GM19468 (cell line): Measurements from ENCODE around the gene ERCC3.
"Not testable (repeated sequence)": the region's sequence is repeated elsewhere in the genome, so short reads cannot be mapped to it uniquely, and the experiment has no call there.

ENCODE experiments used
- ATAC-seq: cut with Tn5 transposase; IDR thresholded peaks from one replicate; pipeline ENCODE4 v1.9.1; 2021; ENCODE audit warnings: mild to moderate bottlenecking, moderate library complexity, moderate number of reproducible peaks; ENCODE audit not compliant: unreplicated experiment; ENCODE audit errors: extremely low read depth

ERCC3 gene

DNA sequence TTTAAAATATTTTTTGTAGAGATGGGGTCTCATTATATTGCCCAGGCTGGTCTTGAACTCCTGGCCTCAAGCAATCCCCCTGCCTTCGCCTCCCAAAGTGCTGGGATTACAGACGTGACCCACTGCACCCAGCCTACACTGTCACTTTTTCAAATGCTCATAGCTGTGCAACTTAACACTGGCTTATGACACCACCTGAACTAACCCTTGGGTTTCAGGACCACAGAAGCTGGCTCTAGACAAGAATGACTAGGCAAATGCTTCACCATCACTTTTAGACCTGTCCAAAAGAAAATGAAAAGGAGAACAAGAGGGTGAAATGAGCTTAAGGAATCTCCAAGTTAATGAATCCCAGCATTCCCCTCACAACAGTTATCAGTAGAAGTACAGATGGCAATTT, 13.3 kb downstream of the ERCC3 start:
- no peak for ATAC-seq

DNA sequence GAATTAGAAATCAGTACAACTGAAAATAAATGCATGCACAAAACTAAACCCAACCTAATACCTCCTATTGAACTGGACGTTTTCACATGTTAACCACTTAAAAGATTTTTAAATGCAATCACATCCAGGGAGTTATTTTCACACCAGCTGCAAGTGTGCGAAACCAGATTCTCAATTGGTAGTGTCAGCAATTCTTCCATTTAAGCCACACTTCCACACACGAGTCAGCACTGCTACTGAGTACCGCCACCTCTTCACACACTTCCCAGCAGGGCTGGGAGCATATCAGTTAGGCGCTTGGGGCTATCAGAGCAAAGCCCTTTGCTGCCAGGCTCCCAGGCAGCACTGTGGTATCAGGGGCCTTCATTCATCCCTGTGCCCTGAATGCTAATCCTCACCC, 14.2 kb downstream of the ERCC3 start:
- ATAC-seq = no peak

DNA sequence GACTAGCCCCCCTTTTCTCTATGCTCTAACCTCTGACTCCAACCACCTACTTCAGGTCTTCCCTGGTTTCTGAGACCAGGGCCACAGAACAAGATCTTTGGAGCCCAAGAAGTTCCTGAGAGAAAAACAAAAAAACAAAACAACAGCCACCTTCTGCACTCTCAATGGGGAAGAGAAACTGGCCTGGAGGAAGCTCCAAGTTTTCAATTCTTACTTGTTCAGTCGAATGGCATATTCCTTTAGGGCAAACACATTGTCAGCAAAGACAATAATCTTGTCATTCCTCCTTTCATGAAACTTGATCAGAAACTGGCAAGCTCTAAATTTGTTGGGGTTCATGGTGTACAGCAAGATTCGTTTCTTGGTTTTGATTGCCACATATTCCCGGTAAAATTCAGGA, 15.0 kb downstream of the ERCC3 start:
- no peak for ATAC-seq

DNA sequence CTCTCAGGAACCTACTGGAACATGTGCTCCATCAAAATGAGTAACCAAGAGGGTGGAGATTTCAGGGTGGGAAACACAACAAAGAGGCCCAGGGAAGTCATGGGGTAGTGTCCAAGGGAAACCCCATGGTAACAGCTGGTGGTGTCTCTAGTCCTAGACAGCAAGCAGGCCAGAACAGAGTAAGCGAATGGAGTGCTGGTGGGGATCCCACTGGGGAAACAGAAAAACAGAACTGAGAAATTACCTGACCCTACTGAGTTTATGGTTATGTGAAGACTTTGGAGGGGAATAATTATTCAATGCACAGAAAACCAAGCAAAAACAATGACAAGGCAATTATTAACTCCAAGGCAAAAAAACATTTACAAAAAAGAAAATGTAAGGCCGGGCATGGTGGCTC, 16.9 kb downstream of the ERCC3 start:
- peak; percentile 37 for ATAC-seq

DNA sequence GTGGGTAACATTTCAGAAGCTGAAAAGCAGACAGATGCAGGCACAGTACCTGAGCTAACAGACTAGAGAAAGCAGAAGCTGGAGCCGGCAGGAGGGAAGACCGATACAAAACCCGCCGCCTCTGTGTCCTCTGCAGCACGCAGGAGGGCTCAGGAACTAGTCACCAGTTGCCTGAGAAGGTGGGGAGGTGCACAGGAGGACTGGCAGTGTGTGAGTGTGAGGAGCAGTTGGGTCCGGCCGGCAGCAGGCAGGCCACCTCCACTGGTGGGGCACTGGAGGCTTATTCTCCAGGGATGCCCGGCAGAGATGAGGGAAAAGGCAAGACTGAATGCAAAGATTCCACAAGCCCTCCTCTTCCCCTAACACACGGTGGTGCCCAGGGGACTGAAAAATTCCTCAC, 18.2 kb downstream of the ERCC3 start:
- ATAC-seq = no peak

DNA sequence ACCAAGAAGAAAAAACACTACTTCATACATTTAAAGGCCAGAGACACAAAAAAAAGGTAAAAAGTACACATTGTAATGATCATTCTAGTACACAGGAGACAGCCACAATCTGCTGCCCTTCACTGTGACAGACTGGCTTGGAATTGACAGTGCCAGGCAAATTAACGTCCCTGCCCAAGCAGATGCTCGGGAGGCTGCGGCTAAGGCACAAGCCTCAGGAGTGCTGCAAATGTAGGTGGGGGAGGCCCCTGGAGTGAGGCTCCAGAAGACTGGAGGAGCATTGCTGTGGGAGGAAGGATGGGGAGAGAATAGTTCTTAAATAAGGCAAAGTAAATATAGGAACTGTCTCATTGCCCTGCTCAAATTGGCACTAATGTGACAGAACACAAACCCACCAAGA, 18.6 kb downstream of the ERCC3 start:
- no peak for ATAC-seq

DNA sequence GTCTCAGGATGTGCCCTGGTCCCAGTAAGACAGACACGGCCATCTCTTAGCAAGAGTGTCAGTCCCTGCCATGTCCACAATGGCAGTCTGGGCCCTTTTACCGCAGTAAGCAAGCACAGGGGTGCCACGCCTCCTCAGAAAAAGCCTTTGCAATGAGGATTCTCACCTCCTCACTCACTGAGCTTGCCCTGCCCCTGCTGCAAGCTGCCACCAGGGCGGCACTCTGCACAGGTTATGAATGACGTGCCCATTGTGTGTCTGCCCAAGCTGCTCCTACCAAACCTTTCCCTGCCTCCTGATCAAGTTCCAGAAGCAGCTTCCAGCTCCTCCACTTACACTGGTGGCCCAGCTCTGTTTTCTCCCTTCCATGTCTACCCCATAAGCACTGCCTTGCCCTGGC, 23.3 kb downstream of the ERCC3 start:
- no peak for ATAC-seq

DNA sequence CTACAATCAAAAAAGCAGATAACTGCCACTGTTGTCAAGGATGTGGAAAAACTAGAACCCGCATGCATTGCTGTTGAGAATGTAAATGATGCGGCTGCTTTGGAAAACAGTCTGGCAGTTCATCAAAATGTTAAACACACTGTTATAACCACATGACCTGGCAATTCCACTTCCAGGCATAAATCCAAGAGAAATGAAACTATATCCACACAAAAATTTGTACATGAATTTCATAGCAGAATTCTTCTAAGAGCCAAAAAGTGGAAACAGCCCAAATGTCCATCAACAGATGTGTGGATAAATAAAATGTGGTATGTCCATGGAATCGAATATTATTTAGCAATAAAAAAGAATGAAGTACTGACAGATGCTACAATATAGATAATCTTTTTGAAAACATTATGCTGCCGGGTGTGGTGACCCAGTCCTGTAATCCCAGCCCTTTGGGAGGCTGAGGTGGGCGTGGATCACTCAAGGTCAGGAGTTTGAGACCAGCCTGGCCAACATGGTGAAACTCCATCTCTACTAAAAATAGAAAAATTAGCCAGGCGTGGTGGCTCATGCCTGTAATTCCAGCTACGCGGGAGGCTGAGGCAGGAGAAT, 32.0 kb downstream of the ERCC3 start:
- ATAC-seq = no peak

DNA sequence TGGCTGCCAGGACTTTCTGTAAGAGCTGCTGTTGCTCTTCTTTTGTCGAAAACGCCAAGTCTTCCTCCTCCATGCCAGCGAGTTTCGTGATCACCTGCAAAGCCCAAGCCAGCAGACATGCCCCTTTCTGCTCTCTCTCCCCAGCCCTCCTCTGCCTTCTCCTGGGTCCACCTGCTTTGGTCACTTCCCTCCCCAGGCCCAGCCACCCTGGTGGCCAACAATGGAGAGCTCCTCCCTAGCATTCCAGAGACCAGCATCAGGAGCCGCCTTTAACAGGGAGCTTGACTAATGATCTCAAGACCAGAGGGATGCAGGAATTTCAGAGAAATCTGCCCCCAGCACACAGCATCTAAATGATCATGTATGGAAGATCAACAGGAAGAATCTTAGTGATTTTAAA, 34.6 kb downstream of the ERCC3 start:
- no peak for ATAC-seq

DNA sequence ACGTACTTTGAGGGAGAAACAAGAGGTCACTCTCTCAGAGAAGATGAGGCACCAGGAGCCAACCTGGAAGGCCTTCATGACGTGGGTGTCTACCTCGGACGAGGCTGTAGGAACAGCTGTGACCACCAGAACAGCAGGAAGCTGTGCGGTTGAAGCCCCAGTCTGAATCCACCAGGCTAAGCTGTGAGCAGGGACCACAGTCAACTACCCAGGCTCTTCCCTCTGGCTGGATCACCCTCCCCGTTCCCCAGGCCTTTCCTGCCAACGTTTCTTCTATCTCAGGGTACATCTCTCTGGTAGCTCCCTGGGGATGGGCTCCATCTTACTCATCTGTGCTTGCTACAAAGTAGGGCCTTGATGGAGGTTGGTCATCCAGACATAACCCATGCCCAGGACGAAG, 37.1 kb downstream of the ERCC3 start:
- no peak for ATAC-seq

DNA sequence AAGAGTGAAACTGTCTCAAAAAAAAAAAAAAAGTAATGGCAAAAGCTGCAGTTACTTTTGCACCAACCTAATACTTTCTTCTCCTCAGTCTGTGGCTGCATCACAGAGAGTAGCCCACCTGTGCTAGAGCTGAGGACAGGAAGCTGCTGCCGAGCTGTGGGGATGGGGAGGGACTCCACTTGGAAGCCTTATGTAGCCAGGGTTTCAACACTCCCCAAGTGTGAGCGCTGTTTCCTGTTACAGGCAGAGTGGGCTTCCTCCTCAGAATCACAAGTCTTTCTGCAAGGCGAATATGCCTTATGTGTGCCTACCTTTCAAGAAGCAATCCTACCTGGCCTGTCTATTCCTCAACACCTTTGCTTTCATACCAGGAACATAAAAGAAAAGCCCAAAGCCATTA, 37.6 kb downstream of the ERCC3 start:
- ATAC-seq = no peak

DNA sequence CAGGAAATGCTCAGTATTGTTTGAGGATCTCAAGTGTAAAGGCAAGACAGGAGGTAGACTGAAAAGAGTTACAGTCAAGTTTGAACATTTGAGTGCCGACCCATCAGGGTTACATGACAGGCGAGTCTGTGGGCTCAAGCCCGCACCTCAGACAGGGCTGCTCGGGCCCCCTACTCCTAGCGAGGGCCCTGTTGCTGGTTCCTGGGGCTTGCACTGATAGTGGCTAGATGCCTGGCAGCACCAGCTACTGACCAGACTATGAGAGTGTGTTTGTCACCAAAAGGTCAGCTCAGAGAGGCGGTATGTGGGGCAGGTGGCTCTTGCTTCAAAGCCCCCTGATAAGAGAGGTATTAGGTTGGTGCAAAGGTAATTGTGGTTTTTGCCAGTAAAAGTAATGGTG, 38.2 kb downstream of the ERCC3 start:
- no peak for ATAC-seq

DNA sequence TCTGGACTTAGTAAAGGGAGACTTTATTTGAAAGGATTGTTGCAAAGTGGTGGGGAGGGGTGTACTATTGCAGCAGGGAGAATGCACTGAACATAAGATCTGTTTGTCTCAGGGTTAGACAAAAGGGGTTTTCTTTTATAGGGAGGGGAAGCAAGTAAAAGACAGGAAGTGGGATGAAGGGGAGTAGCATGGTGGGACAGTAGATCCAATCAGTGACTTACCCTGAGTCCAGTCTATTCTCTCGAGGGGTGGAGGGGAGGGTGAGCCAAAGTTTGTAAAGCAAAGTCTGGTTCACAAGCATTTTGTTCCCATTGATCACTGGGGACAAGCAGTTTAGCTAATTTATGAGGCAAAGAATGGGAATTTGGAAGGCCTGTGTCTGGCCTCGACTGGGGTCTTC, 38.8 kb downstream of the ERCC3 start:
- ATAC-seq = no peak

DNA sequence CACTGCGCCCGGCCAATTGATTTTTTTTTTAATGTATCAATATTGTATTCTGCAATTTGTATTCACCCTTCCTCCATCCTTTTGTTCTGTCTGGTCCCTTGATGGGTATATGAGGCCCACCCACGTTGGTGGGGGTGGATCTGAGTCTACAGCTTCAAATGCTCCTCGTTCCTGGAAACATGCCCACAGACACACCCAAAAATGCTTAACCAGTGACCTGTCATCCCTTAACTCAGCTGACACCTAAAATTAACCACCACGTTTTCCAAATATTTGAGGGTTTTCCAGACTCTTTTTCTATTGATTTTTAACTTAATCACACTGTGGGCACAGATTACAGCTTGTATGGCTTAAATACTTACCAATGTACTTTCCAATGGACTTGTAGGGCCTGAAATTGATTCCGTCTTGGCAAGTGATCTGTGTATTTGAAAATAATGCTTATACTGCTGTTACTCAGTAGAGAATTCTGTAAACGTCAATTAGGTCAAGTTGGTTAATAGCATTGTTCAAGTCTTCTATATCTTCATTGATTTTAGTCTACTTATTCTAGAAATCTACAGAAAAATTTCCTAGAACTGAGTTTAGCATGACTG, 39.5 kb downstream of the ERCC3 start:
- no peak for ATAC-seq

DNA sequence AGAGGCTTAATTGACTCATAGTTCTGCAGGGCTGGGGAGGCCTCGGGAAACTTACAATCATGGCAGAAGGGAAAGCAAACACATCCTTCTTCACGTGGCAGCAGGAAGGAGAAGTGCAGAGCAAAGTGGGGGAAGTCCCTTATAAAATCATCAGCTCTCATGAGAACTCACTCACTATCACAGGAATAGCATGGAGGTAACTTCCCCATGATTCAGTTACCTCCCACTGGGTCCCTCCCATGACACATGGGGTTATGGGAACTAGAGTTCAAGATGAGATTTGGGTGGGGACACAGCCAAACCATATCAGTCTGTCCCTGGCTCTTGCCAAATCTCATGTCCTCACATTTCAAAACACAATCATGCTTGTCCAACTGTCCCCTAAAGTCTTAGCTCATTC, 52.8 kb downstream of the ERCC3 start:
- ATAC-seq = not testable (repeated sequence)

DNA sequence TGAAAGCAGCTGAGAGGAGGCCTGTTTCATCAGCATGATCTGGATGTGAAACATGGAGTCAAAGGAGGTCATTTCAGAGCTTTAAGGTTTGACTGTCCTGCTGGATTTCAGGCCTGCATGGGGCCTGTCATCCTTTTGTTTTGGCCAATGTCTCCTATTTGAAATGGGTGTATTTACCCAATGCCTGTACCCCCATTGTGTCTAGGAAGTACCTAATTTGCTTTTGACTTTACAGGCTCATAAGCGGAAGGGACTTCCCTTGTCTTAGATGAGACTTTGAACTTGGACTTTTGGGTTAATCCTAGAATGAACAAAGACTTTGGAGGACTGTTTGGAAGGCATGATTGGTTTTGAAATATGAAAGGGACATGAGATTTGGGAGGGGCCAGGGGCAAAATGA, 54.5 kb downstream of the ERCC3 start:
- ATAC-seq = no peak

DNA sequence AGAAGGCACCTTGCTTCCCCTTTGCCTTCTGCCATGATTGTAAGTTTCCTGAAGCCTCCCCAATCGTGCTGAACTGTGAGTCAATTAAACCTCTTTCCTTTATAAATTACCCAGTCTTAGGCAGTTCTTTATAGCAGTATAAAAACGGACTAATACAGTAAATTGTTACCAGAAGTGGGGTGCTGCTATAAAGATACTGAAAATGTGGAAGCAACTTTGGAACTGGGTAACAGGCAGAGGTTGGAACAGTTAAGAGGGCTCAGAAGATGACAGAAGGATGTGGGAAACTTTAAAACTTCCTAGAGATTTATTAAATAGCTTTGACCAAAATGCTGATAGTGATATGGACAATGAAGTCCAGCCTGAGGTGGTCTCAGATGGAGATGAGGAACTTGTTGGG, 56.2 kb downstream of the ERCC3 start:
- ATAC-seq = not testable (repeated sequence)

DNA sequence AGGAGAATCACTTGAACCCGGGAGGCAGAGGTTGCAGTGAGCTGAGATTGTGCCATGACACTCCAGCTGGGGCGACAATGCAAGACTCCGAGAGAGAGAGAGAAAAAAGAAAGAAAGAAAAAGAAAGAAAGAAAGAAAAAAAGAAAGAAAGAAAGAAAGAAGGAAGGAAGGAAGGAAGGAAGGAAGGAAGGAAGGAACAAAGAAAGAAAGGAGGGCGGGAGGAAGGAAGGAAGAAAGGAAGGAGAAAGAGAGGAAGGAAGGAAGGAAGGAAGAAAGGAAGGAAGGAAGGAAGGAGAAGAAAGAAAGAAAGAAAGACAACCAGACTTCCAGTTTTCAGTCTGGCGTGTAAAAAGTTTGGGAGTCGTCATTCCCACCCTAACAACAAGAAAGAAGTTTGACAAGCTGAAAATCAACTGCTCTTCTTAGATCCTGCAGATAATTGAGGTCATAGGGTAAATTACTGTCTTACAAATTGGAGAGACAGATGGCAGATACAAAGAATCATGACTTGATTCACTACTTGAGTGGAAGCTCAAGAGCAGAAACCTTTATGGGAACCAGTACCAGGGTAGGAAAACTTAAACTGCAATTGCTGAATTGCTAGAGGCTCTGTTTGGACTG, 58.8 kb downstream of the ERCC3 start:
- no peak for ATAC-seq

DNA sequence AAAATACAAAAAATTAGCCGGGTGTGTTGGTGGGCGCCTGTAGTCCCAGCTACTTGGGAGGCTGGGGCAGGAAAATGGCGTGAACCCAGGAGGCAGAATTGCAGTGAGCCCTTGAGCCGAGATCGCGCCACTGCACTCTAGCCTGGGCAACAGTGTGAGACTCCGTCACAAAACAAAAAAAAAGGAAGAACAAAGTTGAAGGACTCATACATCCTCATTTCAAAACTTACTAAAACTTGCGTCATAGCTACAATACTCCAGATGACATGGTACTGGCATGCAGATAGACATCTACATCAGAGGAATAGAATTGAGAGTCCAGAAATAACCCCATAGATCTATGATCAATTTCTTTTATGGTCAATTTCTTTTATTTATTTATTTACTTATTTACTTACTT, 60.2 kb downstream of the ERCC3 start:
- ATAC-seq = no peak

DNA sequence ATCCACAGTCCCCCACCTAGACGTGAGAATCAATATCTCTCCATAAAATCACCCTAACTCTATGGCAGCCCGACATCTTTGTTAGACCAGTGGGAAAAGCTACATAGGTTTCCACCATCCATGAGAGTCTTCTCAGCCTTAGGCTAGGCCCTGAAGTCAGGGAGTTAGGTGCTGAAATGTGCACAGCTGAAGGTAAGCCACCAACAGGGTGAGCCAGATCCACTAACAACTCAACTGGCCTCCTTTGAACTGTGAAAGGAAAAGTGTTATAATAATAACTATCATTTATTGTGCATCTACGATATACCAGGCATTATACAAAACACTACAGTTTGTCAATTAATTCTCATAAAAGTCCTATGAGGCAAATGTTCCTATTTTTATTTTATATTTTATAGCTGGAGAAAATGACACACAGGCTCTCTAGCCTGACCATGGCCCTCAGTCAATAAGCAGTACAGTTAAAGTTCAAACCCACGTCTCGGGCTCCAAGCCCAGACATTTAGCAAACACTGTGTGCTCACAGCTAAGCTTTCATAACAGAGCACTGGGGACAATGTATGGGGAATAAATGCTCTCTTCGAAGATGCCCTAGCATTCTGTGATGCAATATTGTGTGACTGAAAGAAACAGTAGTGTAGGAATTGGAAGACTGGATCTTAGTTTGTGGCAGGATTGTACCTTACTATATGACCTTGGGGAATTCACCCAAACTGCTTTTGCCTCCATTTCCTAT, 62.6 kb downstream of the ERCC3 start:
- ATAC-seq = no peak

DNA sequence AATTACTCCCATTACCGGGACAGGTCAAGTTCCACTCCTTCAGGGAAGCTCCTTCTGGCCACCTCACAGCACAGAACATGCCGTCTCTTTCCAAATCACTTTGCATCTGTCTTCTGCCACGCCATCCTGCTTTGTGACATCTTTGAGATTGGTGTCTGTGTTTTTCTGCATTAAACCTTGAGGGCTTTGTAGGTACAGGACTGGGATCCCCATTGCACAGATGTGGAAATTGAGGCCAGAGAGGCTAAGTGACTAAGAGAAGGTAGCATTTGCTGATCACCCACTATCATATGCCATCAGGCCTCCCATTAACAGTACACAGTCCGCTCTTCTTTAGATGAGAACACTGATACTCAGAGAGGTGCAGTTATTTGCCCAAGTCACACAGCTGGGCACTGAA, 64.4 kb downstream of the ERCC3 start:
- ATAC-seq = no peak
